Activated naive CD4-positive, alpha-beta T cell treated with anti-CD3 and anti-CD28 coated beads, Interleukin-2, amount 10 ng/mL, durations not matched to agents 7 days and 5 days (primary cell): Measurements from ENCODE around the gene TCF23.
"Not testable (repeated sequence)": the region's sequence is repeated elsewhere in the genome, so short reads cannot be mapped to it uniquely, and the experiment has no call there.

ENCODE experiments used
- CTCF ChIA-PET: fragments of 350-600 bp; sonication (Branson Sonifier 250); formaldehyde crosslinking; loops from one replicate; lab custom pipeline; 2021; ENCODE audit warnings: antibody characterized with exemption; lab: Charles Lee
- DNase-seq: peaks from one replicate; pipeline ENCODE4 v3.0.0-alpha.2; 2020
- H3K27ac Mint-ChIP-seq: one replicate; pipeline ENCODE4 v1.8.0; 2021; ENCODE audit warnings: mild to moderate bottlenecking, moderate library complexity, mixed read lengths
- H3K27me3 Mint-ChIP-seq: one replicate; pipeline ENCODE4 v1.8.0; 2021; ENCODE audit warnings: mild to moderate bottlenecking, mixed read lengths
- H3K36me3 Mint-ChIP-seq: one replicate; pipeline ENCODE4 v1.8.0; 2021; ENCODE audit warnings: mixed read lengths
- H3K4me1 Mint-ChIP-seq: one replicate; pipeline ENCODE4 v1.8.0; 2021; ENCODE audit warnings: mixed read lengths
- H3K4me3 Mint-ChIP-seq: one replicate; pipeline ENCODE4 v1.8.0; 2021; ENCODE audit warnings: mild to moderate bottlenecking, moderate library complexity, mixed read lengths
- H3K9me3 Mint-ChIP-seq: one replicate; pipeline ENCODE4 v1.8.0; 2021; ENCODE audit warnings: mixed read lengths

TCF23 gene

GRCh38 chr2:27148801-27149439 is at the start of gene TCF23:
Gene TCF23, plus strand, starts transcription at chr2:27149004. Its CDS starts 130 bp downstream, at chr2:27149134.
- no peaks in the 10 kb centered on the region for H3K9me3 Mint-ChIP-seq

GRCh38 chr2:27099334-27099955 is 49.4 kb upstream of the TCF23 start:
- H3K27ac Mint-ChIP-seq = no peak overlapping the region
- H3K27me3 Mint-ChIP-seq = peaks cover 5% of the 10 kb centered on the region
- H3K4me1 Mint-ChIP-seq = peaks cover 13% of the 10 kb centered on the region
- no peak overlapping the region for H3K4me3 Mint-ChIP-seq
- CTCF ChIA-PET = interaction anchor here (0.8 to 4.6 kb wide), 10 partner anchors 15 to 204 kb away, joined by 3 to 28 read pairs (median 5); partner anchors contain the start of genes ABHD1, AGBL5, PREB and TRIM54
- H3K9me3 Mint-ChIP-seq = no peaks in the 10 kb centered on the region
- H3K36me3 Mint-ChIP-seq = no peaks in the 10 kb centered on the region
- DNase-seq = no peak

More at GRCh38 chr2:27148801-27149439, at the start of gene TCF23:
- Mint-ChIP-seq H3K27me3 (peaks cover 57% of the 10 kb centered on the region), H3K27ac (no peak within 1 kb of the TSS), H3K4me3 (no peak within 1 kb of the TSS), H3K36me3 (no peaks in the 10 kb centered on the region), H3K4me1 (no peaks in the 10 kb centered on the region)
- DNase-seq = no peak
- CTCF ChIA-PET = interaction anchor here (1.5 kb wide), 1 partner anchor 21 kb away, joined by 5 read pairs; no protein-coding TSS in a partner anchor

GRCh38 chr2:27100036-27100435 is 48.8 kb upstream of the TCF23 start:
- Mint-ChIP-seq H3K36me3 (no peaks in the 10 kb centered on the region), H3K27ac (no peak overlapping the region), H3K4me1 (peaks cover 13% of the 10 kb centered on the region), H3K27me3 (peaks cover 5% of the 10 kb centered on the region), H3K4me3 (no peak overlapping the region), H3K9me3 (no peaks in the 10 kb centered on the region)
- DNase-seq = no peak
- CTCF ChIA-PET = interaction anchor here (0.9 to 4.6 kb wide), 7 partner anchors 15 to 203 kb away, joined by 3 to 28 read pairs (median 6); partner anchors contain the start of genes ABHD1 and TRIM54

DNA sequence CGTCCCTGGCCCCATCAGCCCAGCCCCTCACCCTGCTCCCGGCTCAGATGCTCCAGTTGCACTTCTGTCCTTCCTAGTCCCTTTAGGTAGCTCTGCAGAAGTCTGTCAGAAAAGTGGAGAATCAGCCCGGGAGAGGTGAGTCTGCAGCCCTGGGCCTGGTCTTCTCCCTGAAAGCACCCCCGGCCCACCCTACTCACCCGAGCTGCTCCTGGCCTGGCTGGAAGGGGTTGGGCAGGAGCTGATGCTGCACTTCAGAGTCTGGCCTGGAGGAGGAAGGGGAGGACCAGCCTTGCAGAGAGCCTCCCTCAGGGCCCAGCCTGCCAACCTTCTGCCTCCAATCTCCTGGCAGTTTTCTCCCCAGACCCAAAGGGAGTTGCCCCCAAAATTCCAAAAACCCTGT is 46.5 kb upstream of the TCF23 start:
- Mint-ChIP-seq H3K36me3 (no peaks in the 10 kb centered on the region), H3K9me3 (no peaks in the 10 kb centered on the region), H3K27me3 (peaks cover 10% of the 10 kb centered on the region), H3K4me3 (no peak overlapping the region), H3K27ac (no peak overlapping the region), H3K4me1 (no peaks in the 10 kb centered on the region)
- no peak for DNase-seq
- CTCF ChIA-PET = interaction anchor here (1.3 to 4.6 kb wide), 2 partner anchors 140 to 177 kb away, joined by 3 to 28 read pairs; partner anchors contain the start of gene TRIM54

DNA sequence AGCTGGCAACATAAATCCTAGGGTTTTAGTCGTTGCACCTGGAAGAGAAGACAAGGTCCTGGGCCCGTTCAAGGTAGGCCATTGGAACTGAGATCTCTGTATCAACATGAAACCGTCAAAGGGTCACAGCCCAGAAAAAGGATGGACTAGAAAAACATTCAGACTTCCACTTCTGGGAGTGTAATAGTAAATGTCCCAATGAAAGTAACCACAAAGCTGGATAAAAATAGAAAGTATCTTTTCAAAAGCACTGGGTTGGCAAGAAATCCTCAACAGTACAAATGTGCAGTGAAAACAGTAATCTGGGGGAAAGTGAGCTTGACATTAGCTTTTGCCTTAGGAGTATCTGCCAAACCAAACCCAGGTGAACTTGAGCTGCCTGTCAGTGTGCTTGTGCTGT is 42.8 kb upstream of the TCF23 start:
- Mint-ChIP-seq H3K36me3 (no peaks in the 10 kb centered on the region), H3K4me3 (no peak overlapping the region)

GRCh38 chr2:27108221-27108620 is 40.6 kb upstream of the TCF23 start:
- H3K4me3 Mint-ChIP-seq = no peak overlapping the region
- peaks cover 25% of the 10 kb centered on the region for H3K27me3 Mint-ChIP-seq
- CTCF ChIA-PET = no interaction called here
- no peaks in the 10 kb centered on the region for H3K4me1 Mint-ChIP-seq
- no peaks in the 10 kb centered on the region for H3K9me3 Mint-ChIP-seq
- no peak for DNase-seq
- H3K36me3 Mint-ChIP-seq = no peaks in the 10 kb centered on the region
- no peak overlapping the region for H3K27ac Mint-ChIP-seq

More for the DNA sequence above, 42.8 kb upstream of the TCF23 start:
- H3K27ac Mint-ChIP-seq = no peak overlapping the region
- no peaks in the 10 kb centered on the region for H3K4me1 Mint-ChIP-seq
- H3K9me3 Mint-ChIP-seq = no peaks in the 10 kb centered on the region
- no peak for DNase-seq
- H3K27me3 Mint-ChIP-seq = peaks cover 19% of the 10 kb centered on the region
- CTCF ChIA-PET = interaction anchor here (1.7 kb wide), 1 partner anchor 9 kb away, joined by 3 read pairs; no protein-coding TSS in a partner anchor

DNA sequence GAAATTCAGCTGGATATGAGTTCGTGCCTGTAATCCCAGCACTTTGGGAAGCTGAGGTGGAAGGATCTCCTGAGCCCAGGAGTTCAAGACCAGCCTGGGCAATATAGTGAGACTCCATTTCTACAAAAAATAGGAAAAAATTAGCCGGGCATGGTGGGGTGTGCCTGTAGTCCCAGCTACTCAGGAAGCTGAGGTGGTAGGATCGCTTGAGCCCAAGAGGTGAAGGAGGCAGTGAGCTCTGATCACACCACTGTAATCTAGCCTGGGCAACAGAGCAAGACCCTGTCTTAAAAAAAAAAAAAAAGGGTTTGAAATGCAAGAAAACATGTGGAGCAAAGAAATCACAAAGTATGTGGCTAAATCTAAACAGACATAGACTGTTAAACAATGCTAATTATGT is 39.7 kb upstream of the TCF23 start:
- CTCF ChIA-PET = no interaction called here
- Mint-ChIP-seq H3K27ac (no peak overlapping the region), H3K4me3 (no peak overlapping the region)

DNA sequence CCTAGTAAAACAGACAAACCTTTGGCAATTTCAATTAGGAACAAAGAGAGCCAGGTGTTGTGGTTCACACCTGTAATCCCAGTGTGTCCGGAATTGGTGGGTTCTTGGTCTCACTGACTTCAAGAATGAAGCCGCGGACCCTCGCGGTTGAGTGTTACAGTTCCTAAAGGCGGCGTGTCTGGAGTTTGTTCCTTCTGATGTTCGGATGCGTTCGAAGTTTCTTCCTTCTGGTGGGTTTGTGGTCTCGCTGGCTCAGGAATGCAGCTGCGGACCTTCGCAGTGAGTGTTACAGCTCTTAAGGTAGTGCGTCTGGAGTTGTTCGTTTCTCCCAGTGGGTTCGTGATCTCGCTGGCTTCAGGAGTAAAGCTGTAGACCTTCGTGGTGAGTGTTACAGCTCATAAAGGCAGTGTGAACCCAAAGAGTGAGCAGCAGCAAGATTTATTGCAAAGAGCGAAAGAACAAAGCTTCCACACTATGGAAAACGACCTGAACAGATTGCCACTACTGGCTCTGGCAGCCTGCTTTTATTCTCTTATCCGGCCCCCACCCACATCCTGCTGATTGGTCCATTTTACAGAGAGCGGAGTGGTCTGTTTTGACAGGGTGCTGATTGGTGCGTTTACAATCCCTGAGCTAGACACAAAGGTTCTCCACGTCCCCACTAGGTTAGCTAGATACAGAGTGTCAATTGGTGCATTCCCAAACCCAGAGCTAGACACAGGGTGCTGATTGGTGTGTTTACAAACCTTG is 38.0 kb upstream of the TCF23 start:
- H3K4me3 Mint-ChIP-seq = not testable (repeated sequence)

More for the DNA sequence above, 39.7 kb upstream of the TCF23 start:
- peaks cover 28% of the 10 kb centered on the region for H3K27me3 Mint-ChIP-seq
- no peak for DNase-seq
- H3K4me1 Mint-ChIP-seq = no peaks in the 10 kb centered on the region
- H3K36me3 Mint-ChIP-seq = no peaks in the 10 kb centered on the region
- no peaks in the 10 kb centered on the region for H3K9me3 Mint-ChIP-seq

DNA sequence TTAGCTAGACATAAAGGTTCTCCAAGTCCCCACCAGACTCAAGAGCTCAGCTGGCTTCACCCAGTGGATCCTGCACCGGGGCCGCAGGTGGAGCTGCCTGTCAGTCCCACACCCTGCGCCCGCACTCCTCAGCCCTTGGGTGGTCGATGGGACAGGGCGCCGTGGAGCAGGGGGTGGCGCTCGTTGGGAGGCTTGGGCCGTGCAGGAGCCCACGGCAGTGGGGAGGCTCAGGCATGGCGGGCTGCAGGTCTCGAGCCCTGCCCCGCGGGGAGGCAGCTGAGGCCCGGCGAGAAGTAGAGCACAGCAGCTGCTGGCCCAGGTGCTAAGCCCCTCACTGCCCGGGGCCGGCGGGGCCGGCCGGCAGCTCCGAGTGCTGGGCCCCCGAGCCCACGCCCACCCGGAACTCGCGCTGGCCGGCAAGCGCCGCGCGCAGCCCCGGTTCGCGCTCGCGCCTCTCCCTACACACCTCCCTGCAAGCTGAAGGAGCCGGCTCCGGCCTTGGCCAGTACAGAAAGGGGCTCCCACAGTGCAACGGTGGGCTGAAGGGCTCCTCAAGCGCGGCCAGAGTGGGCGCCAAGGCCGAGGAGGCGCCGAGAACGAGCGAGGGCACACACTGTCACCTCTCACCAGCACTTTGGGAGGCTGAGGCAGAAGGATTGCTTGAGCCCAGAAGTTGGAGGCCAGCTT is 37.3 kb upstream of the TCF23 start:
- CTCF ChIA-PET, DNase-seq, H3K36me3 Mint-ChIP-seq, H3K4me3 Mint-ChIP-seq, H3K9me3 Mint-ChIP-seq, H3K27ac Mint-ChIP-seq, H3K4me1 Mint-ChIP-seq: not testable (repeated sequence)
- peaks cover 28% of the 10 kb centered on the region for H3K27me3 Mint-ChIP-seq

More for the DNA sequence above, 38.0 kb upstream of the TCF23 start:
- H3K9me3 Mint-ChIP-seq, H3K27ac Mint-ChIP-seq, CTCF ChIA-PET, H3K36me3 Mint-ChIP-seq, DNase-seq, H3K4me1 Mint-ChIP-seq: not testable (repeated sequence)
- peaks cover 28% of the 10 kb centered on the region for H3K27me3 Mint-ChIP-seq

- no peak for DNase-seq
- peaks cover 54% of the 10 kb centered on the region for H3K27me3 Mint-ChIP-seq
- H3K27ac Mint-ChIP-seq = no peak overlapping the region
- H3K9me3 Mint-ChIP-seq = no peaks in the 10 kb centered on the region
- H3K4me1 Mint-ChIP-seq = peaks cover 13% of the 10 kb centered on the region
- CTCF ChIA-PET = interaction anchor here (0.8 to 1.9 kb wide), 2 partner anchors 12 to 15 kb away, joined by 3 to 6 read pairs; no protein-coding TSS in a partner anchor
- H3K36me3 Mint-ChIP-seq = no peaks in the 10 kb centered on the region
- H3K4me3 Mint-ChIP-seq = no peak overlapping the region
Measured at GRCh38 chr2:27115519-27115918, 33.3 kb upstream of the TCF23 start.

GRCh38 chr2:27117995-27118524 is 30.7 kb upstream of the TCF23 start:
- H3K36me3 Mint-ChIP-seq = no peaks in the 10 kb centered on the region
- H3K9me3 Mint-ChIP-seq = no peaks in the 10 kb centered on the region
- H3K27ac Mint-ChIP-seq = no peak overlapping the region
- peaks cover 74% of the 10 kb centered on the region for H3K27me3 Mint-ChIP-seq
- peaks cover 15% of the 10 kb centered on the region for H3K4me1 Mint-ChIP-seq
- H3K4me3 Mint-ChIP-seq = peak overlapping the region; percentile 13
- CTCF ChIA-PET = interaction anchor here (0.6 kb wide), 1 partner anchor 51 kb away, joined by 5 read pairs; no protein-coding TSS in a partner anchor
- DNase-seq = no peak

DNA sequence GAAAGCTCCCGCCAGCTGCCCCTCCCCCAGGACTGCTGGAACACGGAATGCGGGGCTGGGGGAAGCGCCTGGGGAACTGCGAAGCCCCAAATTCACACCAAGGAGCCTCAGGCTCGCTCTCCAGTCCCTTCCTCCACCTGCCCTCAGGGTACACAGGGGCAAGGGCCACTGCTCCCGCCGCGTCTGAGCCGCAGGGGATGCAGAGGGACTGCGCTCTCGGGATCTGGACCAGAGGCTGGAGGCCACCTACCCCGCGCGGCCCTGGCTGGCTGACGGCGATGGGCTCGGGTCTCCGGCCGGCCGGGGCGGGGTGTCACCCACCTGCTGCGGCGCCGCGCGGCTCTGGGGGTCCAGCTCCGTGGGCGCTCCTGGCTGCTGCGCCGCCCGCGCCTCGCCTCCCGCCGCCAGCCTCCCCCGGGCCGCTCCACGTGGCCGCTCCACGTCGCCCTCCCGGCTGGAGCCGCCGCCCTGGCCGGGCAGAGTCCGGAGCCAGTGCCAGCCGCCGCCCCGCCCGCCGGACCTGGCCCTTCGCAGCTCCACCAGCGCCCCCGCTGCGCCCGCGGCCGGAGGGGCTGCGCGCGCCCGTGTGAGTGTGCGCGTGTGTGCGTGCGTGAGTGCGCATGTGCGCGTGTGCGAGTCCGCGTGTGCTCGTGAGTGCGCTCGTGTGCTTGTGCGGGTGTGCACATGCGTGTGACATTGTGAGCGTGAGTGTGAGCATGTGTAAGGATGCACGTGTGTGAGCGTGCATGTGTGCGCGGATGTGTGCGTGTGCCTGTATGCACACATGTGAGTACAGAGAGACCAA is 30.1 kb upstream of the TCF23 start, which contains the start of gene CGREF1:
Gene CGREF1, minus strand, starts transcription at position 604 of the 805 bp plus-strand sequence. CDS start 14,762 bp downstream, outside the sequence.
- DNase-seq = peak; percentile 32
- peaks cover 19% of the 10 kb centered on the region for H3K4me1 Mint-ChIP-seq
- CTCF ChIA-PET = no interaction called here
- H3K27me3 Mint-ChIP-seq = peaks cover 74% of the 10 kb centered on the region
- no peak within 1 kb of the TSS for H3K27ac Mint-ChIP-seq
- no peaks in the 10 kb centered on the region for H3K9me3 Mint-ChIP-seq
- H3K4me3 Mint-ChIP-seq = peak within 1 kb of the TSS; percentile 77
- no peaks in the 10 kb centered on the region for H3K36me3 Mint-ChIP-seq

DNA sequence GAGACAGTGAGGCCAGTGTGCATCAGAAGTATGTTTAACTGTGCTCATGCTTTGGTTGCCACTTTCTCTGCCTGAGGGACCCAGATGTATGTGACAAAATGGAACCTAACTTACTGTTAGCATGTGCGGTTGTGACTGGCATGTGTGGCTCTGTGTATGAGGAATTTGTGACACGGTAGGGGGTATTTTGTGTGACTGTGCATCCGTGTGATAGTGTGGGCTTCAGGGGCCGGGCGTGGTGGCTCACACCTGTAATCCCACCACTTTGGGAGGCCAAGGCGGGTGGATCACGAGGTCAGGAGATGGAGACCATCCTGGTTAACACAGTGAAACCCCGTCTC is 29.5 kb upstream of the TCF23 start:
- Mint-ChIP-seq H3K4me3 (peak overlapping the region; percentile 77), H3K4me1 (peaks cover 22% of the 10 kb centered on the region), H3K27me3 (peaks cover 72% of the 10 kb centered on the region)
- DNase-seq, H3K36me3 Mint-ChIP-seq, CTCF ChIA-PET, H3K27ac Mint-ChIP-seq, H3K9me3 Mint-ChIP-seq: not testable (repeated sequence)
